ENCODE results near the gene ELFN2.
"Not testable (repeated sequence)": the region's sequence is repeated elsewhere in the genome, so short reads cannot be mapped to it uniquely, and the experiment has no call there.

ELFN2 gene, protein sequence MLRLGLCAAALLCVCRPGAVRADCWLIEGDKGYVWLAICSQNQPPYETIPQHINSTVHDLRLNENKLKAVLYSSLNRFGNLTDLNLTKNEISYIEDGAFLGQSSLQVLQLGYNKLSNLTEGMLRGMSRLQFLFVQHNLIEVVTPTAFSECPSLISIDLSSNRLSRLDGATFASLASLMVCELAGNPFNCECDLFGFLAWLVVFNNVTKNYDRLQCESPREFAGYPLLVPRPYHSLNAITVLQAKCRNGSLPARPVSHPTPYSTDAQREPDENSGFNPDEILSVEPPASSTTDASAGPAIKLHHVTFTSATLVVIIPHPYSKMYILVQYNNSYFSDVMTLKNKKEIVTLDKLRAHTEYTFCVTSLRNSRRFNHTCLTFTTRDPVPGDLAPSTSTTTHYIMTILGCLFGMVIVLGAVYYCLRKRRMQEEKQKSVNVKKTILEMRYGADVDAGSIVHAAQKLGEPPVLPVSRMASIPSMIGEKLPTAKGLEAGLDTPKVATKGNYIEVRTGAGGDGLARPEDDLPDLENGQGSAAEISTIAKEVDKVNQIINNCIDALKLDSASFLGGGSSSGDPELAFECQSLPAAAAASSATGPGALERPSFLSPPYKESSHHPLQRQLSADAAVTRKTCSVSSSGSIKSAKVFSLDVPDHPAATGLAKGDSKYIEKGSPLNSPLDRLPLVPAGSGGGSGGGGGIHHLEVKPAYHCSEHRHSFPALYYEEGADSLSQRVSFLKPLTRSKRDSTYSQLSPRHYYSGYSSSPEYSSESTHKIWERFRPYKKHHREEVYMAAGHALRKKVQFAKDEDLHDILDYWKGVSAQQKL

DNA sequence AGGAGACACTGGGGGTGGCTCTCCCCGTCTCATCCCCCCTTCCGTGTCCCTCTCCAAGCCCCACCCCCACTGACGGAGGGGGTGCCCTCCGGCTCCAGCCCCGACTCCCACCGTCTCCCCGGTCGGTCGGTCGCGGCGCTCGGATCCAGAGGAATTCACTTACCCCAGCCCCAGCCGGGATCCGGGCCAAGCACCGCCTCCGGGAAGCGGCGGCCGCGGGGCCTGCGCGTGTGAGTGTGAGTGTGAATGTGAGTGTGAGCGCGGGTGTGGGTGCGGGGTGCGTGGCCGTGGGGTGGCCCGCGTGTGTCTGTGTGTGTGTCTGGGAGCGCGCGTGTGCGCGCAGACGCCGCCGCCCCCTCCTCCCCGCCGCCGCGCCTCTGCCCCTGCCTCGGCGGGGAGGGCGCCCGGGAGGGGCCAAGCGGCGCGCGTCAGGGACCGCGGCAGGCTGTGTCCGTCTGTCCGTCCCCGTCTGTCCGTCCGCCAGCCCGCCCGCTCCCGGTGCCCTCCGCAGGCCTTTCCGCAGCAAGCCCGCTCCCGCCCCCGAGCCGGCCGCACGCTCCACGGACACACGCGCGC, at the start of gene ELFN2:
Gene ELFN2, minus strand, starts transcription at position 345 of the 576 bp plus-strand sequence. CDS start 51,945 bp downstream, outside the sequence.
- no peak for DNase-seq

DNA sequence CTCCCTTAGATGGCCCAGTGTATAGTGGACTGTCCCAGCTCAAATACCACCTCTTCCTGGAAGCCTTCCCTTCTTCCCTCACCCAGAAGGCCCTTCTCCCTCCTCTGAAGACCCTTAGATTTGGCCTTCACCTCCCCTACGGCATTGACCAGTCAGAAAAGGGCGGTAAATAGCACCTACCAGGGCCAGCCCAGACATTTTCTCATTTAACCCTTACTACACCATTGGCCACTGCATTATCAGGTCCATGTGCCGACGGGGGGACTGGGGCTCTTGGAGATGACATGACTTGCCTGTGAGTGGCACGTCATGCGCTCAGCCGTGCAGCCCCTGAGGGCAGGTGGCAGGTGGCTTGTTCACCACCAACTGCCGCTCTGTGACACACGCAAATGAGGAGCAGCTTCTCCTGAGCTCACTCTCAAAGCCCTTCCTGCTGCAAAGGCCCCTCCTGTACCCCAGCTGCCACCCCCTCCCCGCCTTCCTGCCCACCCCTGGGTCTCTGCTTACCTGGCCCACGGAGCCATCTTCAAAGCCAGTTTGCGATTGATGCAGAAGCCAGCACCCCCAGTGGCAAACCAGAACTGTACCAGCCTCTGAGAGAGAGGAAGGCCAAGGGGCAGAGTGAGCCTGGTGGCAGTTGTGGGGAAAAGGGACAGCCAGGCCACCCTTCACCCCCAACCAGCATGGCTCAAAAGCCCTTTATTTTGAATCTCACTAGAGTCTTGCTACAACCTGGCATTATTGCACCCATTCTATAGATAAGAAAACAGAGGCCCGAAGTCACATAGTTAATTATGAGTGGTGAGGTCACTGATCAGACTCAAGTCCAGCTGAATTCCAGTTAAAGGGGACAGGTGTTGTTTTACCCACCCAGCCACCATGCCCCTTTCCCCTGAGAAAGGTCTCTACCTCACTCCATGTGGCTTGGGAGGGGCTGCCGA, 49.4 kb upstream of the ELFN2 start:
- no peak for DNase-seq

DNA sequence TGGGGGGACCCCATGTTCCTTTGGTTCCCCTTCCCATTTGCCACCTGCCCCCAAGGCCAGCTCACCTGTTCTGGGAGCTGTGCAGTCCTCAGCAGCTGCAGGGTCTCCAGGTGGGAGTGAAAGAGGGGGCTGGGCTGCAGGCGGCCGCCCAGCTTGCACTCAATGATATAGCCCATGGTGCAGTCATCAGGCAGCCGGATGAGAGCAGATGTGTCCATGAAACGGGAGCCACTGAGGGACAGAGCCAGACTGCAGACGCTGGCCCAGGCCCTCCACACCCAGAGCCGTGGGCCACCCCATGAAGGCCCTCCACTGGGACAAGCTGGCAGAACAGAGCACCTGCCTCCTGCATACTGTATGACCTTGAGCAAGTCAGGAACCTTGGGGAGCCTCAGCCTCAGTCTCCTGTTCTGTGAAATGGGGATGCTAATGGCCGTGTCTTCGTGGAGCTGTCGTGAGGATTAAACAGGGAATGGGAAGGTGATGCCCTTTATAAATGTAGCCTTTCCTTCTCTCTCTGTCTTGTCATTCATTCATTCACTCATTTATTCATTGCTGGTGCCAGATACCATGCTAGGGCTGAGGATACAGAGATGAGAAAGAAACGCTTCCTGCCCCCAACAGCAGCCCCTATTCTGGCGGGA, 47.3 kb upstream of the ELFN2 start:
- DNase-seq, result no peak

DNA sequence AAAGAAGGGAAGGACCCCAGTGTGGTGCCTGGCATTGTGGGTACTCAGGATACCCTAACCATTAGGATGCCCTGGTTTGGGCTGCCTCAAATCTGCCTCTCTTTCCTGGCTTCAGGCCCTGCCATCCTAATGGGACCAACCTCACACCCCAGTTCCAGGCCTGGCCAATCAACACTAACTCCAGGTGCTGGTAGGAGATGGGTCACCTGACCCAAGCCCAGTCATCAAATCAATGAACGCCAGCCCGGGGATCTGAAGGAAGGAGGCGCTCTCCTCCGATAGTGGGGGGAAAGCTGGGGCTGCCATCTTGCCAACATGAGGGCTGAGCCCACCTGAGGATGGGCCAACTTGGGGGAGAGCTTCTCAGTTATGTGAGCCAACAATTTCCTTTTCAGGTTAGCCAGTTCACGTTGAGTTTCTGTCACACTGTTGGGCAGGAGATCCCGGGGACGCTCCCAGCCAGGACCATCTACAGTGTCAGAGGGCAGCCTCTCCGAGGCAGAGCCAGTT, 46.2 kb upstream of the ELFN2 start:
- DNase-seq, result no peak

DNA sequence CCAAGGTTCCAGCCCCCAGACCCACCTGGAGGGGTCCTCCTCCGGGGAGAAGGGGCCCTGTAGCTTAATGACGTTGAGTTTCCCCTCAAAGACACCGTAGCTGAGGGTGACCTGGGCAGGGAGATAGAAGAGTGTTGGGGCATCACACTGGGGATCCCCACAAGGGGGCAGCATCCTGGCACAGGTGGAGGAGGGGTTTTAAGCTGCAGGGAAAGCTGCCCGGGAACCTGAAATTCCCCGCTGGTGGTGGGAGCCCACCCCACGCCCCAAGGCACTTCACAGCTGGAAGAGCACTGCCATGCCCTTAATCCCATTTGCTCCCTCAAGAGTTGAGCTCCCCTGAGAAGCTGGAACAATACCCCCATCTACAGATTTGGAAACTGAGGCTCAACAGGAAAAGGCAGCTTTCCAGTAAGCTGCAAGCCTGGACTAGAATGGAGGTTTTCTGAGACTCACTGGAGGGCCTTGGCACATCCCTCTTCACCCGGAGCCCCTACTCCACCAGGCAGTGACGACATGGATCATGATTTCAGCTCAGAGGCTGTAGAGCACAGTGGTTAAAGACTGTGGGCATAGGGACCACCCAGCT, 45.2 kb upstream of the ELFN2 start:
- DNase-seq, result no peak

DNA sequence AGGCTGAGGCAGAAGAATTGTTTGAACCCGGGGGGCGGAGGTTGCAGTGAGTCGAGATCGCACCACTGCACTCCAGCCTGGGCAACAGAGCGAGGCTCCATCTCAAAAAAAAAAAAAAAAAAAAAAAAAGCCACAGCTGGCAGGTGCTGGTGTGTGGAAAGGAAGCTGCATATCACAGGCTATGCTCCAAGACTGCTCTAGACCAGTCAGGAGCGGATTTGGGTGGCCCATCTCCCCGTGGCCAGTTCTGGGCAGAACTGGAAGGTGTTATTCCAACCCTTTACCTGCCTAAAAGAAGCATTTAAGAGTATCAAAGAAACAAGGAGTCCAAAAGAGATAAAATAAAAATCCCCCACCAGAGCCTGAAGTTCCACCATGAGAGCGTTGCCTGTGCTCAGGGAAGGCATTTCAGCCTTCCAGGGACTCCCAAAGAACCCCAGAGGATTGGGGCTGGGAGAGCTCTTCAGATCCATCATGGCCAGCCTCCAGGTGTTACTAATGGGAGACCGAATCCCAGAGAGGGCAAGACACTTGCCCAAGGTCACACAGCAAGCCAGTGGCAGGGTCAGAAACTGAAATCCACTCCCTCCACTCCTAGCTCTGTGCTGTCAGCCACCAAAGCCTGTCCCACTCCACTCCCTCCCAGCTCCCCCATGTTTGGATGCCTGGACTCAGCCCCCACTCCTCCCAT, 44.6 kb upstream of the ELFN2 start:
- DNase-seq, result no peak

DNA sequence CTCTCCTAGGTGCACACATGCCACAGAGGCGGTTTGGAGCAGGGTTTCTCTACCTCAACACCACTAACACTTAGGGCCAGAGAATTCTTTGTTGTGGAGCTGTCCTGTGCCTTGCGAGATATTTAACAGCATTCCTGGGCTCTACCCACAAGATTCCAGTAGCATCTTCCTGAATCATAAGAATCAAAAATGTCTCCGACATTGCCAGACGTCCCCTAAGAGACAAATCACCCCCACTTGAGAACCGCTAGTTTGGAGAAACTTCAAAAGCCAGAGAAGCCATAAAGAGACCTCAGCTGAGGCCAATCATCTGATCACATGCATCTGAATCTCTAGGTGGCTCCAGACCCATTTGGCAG, 42.8 kb upstream of the ELFN2 start:
- no peak for DNase-seq

DNA sequence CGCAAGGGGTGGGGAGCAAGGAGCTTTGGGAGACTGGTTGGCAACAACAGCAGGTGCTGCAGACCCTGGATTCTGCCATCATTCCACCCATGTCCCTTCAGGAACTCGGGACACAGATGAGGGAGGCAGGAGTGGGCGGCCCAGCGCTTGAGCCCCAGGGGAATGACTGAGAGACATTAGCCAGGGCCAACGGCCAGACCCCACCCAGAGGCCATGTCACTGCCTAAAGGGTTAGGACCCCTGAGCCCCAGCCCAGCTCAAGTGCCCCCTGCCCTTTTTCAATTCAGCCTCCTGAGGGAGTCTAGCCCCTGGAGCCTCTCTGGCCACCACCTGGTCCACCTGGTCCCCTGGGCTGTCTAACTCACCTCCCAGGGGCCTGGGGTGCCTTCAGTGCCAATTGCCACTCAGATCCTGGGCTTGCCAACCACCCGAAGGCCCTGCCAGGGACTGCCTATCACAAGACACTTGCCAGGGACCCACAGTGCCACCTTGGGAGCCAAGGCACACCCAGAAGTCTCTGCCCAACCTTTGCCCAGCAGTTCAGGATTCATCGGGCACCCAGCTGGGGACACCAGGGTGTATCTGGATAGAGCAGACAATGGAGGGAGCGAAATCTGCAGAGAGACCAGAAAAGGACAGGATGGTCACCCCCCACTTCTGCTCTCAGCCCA, 42.3 kb upstream of the ELFN2 start:
- DNase-seq, result no peak

DNA sequence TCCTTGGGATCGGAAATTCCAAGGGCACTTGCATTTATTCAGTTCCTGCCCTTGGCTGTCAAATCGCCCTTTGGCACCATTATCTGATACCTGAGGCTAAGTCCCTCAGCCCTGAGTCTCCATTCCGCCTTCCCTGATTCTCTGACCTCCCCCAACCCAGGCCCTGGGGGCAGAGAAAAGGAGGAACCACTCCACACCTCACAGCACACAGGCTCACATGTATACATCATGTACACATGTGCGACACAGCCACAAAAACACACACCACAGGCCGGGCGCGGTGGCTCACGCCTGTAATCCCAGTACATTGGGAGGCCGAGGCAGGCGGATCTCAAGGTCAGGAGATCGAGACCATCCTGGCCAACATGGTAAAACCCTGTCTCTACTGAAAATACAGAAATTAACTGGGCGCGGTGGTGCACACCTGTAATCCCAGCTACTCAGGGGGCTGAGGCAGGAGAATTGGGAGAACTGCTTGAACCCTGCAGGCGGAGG, 41.0 kb upstream of the ELFN2 start:
- DNase-seq, result not testable (repeated sequence)

DNA sequence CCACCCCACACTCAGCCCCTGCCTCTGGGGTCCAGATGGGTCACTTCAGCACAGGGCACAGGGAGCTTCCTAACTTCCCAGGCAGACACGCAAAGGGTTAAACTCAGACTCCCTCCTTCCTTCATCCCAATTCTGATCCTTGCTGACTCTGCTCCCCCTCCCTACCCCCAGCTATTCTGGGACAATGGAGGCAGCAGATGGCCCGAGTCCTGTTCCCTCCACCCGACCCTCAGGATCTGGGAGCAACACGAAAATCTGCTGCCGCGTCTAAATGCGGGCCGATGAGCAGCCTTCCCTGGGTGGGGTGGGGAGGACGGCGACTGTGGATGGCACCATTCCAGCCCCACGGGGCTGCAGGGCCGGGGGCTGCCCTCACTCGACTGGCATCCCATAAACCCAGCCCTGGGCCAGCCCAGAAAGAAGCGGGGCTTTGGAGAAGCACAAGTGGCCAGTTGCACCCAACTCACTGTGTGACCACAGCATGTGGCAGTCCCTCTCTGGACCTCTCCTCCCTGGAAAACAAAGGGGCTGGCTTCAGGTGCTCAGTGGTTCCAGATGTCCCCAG, 40.2 kb upstream of the ELFN2 start:
- DNase-seq, result no peak

DNA sequence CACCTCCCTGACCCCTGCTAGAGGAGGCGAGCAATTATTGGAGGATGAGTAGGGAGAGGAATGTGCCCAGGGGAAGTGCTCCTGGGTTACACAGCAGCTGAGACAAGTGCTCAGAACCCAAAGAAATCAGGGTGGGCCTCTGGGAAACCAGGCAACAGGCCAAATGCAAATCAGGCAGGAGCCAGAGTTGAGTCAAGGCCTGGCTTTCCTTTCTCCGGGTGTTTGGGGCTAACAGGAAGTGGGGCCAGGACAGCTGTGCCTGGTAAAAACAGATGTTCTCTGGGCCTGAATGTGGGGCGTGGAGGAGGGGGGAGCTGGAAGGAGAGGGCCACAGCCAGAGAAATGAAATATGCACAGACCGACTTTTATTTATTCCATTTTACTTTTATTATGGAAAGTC, 36.9 kb upstream of the ELFN2 start:
- DNase-seq, result no peak

DNA sequence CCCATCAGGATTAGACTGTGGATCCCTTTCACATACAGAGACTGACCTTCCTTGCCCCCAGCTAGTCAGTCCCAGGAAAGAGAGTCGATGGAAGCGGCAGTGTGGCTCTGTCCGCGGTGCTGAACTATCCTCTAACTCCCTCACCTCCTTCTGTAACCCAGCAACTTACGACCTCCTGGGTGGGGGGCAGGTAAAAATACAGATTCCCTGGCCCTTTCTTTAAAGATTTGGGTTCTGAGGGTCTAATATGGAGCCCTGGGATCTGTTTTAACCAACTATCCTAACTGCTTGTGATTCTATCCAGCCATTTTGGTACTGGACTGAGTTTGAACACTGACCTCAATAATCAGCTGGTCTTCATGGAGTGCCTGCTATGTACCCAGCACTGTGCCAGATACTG, 35.7 kb upstream of the ELFN2 start:
- no peak for DNase-seq

DNA sequence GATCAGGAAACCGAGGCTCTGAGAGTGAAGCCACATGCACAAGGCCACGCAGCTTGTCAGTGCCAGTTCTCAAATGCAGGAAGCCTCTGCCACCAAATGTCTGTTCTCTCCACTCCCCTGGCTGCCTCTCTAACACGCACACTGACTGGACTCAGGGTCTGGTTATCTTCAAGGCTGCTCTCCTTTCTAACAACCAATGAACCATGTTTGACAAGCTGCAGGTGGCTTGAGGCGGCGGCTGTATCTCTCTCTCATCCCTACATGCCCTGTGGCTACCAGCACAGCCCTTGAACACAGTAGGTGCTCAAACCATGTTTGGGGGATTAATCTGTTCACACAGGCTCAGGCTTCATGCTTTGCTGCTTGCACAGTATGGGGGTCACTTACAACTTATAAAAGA, 35.2 kb upstream of the ELFN2 start:
- no peak for DNase-seq

DNA sequence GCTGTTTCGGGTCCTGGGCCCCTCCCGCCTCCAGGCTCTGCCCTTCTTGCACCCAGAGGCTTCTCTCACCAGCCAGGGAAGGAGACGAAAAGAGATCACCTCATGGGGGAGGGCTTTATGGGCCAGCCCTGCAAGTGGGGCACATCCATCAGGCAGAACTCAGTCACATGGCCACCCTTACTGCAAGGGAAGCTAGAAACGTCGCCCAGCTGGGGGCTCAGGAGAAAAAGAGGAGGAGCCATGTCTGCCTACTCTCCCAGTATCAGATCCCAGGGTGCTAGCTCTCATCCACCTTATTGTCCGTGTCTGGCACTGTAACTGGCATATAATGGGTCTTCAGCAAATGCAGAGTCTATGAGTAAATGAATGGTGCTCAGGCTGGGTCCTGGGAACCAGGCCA, 34.7 kb upstream of the ELFN2 start:
- DNase-seq, result no peak

DNA sequence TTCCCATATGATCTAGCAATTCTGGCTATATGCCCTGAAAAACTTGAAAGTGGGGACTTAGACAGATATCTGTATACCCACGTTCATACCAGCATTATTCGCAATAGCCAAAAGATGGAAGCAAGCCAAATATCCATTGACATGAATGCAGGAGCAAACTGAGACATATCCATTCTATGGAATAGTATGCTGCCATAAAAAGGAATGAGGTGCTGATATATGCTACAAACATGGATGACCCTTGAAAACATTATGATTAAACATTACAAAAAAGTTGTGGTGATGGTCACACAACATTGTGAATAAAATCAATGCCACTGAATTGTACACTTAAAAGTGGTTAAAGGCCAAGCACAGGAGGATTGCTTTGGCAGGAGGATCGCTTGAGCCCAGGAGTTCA, 33.4 kb upstream of the ELFN2 start:
- no peak for DNase-seq

DNA sequence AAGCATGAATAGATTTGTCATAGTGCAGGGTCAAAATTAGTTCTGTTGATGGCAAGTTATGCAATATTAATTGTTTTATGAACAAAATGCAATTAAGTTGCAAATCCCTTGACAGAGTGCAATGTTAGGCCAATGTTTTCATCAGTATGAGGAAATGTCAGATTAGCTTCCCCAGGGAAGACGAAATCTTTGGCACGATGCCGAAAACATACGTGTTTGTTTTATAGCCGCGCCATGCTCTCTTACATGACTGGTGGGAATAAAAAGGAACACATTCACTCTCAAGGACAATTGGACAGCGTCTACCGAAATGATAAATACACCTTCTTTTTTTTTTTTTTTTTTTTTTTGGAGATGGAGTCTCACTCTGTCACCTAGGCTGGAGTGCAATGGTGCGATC, 31.9 kb upstream of the ELFN2 start:
- DNase-seq, result no peak

DNA sequence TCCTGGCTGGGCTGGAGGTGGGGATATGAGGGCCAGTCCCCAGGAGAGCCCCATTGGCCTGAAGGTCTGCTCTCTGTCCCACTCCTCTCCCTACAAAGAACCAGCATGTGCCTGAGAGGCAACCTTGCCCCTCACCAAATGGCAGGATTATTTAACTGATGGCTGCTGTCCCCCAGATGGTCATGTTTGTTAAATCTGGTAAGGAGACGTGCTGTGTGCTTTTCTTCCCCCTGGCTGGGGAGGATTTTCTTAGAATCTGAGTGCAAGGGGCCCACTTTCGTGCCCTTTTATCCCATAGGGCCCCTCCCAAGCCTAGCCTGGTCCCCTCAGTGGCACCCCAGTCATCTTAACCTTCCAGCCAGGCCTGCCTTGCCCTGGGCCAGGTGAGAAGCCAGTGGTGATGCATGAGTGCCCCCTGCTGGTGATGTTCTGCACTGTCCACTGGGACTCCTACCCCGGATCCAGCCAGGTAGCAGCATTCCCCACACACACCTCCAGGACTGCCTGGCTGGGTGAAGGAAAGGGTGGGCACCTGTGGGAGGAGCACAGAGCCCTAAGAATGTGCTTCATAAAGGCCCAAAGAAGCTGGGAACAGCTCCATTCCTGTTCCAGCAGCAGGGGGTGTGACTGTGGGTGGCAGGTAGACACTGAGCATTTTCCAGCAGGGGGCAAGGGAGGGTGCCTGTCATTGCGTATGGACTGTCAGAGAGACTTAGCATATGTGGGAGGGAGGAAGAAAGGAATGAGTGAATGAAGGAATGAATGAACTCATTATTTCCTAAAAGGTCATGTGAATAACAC, 30.0 kb upstream of the ELFN2 start:
- no peak for DNase-seq

DNA sequence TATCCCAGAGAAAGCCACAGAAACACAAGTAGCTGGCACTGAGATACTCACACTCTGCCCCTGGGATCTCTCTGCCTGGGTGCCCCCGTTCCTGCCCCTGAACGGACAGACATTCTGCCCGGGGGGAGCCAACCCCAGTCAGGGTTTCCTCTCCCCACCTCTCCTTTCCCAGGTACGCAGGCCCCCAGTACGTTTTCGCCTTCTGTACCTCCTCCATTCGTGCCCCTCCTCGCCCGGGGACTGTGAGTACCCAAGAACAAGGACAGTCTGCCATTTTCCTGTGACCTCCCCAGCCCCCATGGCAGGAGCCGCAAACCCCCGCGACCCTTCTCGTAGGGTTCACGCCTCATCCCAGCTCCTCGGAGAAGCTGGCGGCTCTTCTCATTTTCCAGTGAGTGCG, 29.1 kb upstream of the ELFN2 start:
- DNase-seq, result no peak

DNA sequence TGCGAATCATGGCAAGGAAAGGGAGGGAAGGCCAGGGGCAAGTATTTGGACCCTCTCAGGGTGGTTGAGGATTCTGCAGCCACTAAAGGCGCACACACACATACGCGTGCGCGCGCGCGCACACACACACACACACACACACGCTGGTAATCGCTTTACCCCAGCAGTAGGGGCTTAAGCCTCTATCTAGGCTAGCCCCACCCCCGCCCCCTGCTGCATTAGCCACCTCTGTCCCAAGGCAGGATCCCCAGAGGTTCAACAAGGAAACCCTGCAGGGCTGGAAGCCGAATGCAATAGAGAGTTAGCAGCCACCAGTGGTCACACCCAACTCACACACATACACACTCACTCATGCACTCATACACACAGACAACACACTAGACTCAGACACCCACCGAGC, 28.6 kb upstream of the ELFN2 start:
- DNase-seq, result no peak
